GM12878 (cell line): ENCODE results near the gene CCDC112.

Experiments used
- BHLHE40 ChIP-seq, 2 experiments: fragments of 450-650 bp in 1 of 2; IDR thresholded peaks; 2 replicates each; pipeline ENCODE4 v1.6.1; 2011 to 2017; ENCODE audit warnings: low read depth in 2 of 2, borderline replicate concordance in 1 of 2, improper control_type of control experiment in 1 of 2, low read length in 1 of 2, mild to moderate bottlenecking in 1 of 2
- CREM ChIP-seq: IDR thresholded peaks from 2 replicates; pipeline ENCODE4 v1.6.1; 2014; ENCODE audit warnings: antibody characterized with exemption, low read depth
- ETV6 ChIP-seq, 2 experiments: fragments of 450-650 bp in 1 of 2; IDR thresholded peaks in 1 of 2; conservative IDR thresholded peaks in 1 of 2; 2 replicates each; pipeline ENCODE4 v1.6.1; 2014; ENCODE audit warnings: antibody characterized with exemption in 1 of 2, borderline replicate concordance in 1 of 2, low read depth in 1 of 2, mild to moderate bottlenecking in 1 of 2, moderate library complexity in 1 of 2
- EZH2 ChIP-seq: IDR thresholded peaks from 2 replicates; pipeline ENCODE4 v1.6.1; 2012; ENCODE audit warnings: low read depth, mild to moderate bottlenecking, control low read depth, inconsistent platforms, low read length, borderline replicate concordance; ENCODE audit not compliant: control insufficient read depth
- HDAC2 ChIP-seq: fragments of 200-600 bp; sonication (generic); IDR thresholded peaks from 2 replicates; pipeline ENCODE4 v1.6.1; 2017
- KDM1A ChIP-seq: fragments of 200-600 bp; sonication (generic); IDR thresholded peaks from 2 replicates; pipeline ENCODE4 v1.6.1; 2016; ENCODE audit warnings: borderline replicate concordance
- MYB ChIP-seq: fragments of 150-350 bp; IDR thresholded peaks from 2 replicates; pipeline ENCODE4 v1.6.1; 2014; ENCODE audit warnings: mild to moderate bottlenecking, low read depth, low read length, borderline replicate concordance
- POLR2A ChIP-seq: IDR thresholded peaks from 2 replicates; pipeline ENCODE4 v1.6.1; 2011; ENCODE audit warnings: low read depth, mild to moderate bottlenecking, low read length
- TARDBP ChIP-seq: IDR thresholded peaks from 2 replicates; pipeline ENCODE4 v1.6.1; 2016; ENCODE audit warnings: borderline replicate concordance
- ZBED1 ChIP-seq: IDR thresholded peaks from 2 replicates; pipeline ENCODE4 v1.6.1; 2016; ENCODE audit warnings: borderline replicate concordance
- TF ChIP-seq, protein P1 (sequence below): IDR thresholded peaks from 2 replicates; pipeline ENCODE4 v1.6.1; 2011; ENCODE audit warnings: low read depth, mild to moderate bottlenecking, low read length, moderate library complexity, borderline replicate concordance; ENCODE audit errors: extremely low read depth
- TF ChIP-seq, protein P2 (sequence below), 3 experiments: IDR thresholded peaks in 2 of 3; conservative IDR thresholded peaks in 1 of 3; 2 replicates each; pipeline ENCODE4 v1.5.1; 2011; ENCODE audit warnings: low read depth in 3 of 3, low read length in 3 of 3, mild to moderate bottlenecking in 3 of 3, control low read depth in 2 of 3, moderate library complexity in 2 of 3, inconsistent platforms in 1 of 3, mixed read lengths in 1 of 3; ENCODE audit not compliant: control insufficient read depth in 2 of 3, insufficient read depth in 1 of 3; ENCODE audit errors: extremely low read depth in 1 of 3
- TF ChIP-seq, protein P3 (sequence below): fragments of 450-650 bp; IDR thresholded peaks from 2 replicates; pipeline ENCODE4 v1.6.1; 2016; ENCODE audit warnings: mild to moderate bottlenecking, moderate library complexity, borderline replicate concordance
- TF ChIP-seq, protein P4 (sequence below): IDR thresholded peaks from 2 replicates; pipeline ENCODE4 v1.6.1; 2011; ENCODE audit warnings: borderline replicate concordance, low read depth, mild to moderate bottlenecking, moderate library complexity, low read length; ENCODE audit not compliant: insufficient read depth, poor library complexity, severe bottlenecking

DNA sequence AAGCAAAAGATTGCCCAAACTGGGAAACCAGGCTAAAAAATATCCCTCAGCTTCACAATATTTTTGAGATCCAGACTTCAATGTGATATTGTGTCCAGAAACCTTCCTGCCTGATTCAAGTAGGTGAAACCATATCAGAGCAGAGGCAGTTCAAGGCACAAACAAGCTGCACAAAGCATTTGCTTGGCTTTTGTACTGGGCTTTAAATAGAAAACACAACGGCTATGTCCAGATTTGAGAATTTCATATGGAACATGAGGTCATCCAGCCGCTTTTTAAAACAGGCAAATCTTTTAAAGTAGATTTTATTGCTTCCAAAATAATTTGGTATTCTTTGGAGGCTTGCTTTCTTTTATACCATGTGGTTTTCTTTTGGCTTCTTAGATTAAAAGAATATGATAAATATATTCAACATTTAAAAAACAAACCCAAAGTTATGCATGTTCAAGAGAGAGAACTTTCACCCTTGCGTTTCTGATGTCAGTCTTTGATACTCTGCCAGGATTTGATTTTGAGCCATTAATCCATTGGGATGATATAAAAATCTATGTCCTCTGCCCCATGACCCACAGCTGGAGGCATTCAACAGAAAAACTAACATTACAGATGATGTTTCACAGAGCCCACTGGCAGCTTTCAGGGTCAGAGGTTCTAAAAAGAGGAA is 29.0 kb upstream of the CCDC112 start:
- TF ChIP-seq, protein P1, sequence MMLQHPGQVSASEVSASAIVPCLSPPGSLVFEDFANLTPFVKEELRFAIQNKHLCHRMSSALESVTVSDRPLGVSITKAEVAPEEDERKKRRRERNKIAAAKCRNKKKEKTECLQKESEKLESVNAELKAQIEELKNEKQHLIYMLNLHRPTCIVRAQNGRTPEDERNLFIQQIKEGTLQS = no peak
- no peak for TF ChIP-seq POLR2A
- TF ChIP-seq, protein P2, sequence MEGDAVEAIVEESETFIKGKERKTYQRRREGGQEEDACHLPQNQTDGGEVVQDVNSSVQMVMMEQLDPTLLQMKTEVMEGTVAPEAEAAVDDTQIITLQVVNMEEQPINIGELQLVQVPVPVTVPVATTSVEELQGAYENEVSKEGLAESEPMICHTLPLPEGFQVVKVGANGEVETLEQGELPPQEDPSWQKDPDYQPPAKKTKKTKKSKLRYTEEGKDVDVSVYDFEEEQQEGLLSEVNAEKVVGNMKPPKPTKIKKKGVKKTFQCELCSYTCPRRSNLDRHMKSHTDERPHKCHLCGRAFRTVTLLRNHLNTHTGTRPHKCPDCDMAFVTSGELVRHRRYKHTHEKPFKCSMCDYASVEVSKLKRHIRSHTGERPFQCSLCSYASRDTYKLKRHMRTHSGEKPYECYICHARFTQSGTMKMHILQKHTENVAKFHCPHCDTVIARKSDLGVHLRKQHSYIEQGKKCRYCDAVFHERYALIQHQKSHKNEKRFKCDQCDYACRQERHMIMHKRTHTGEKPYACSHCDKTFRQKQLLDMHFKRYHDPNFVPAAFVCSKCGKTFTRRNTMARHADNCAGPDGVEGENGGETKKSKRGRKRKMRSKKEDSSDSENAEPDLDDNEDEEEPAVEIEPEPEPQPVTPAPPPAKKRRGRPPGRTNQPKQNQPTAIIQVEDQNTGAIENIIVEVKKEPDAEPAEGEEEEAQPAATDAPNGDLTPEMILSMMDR (IDR thresholded peaks at IDR 0.05 in 2 of 3, conservative IDR thresholded peaks at IDR 0.05 in 1 of 3; ENCODE audit: control insufficient read depth in 2 of 3, extremely low read depth in 1 of 3, insufficient read depth in 1 of 3, low read depth in 3 of 3, low read length in 3 of 3) = no peak
- TF ChIP-seq KDM1A = no peak
- no peak for TF ChIP-seq HDAC2
- no peak for TF ChIP-seq EZH2
- no peak for TF ChIP-seq MYB
- TF ChIP-seq CREM = no peak
- TF ChIP-seq, protein P3, sequence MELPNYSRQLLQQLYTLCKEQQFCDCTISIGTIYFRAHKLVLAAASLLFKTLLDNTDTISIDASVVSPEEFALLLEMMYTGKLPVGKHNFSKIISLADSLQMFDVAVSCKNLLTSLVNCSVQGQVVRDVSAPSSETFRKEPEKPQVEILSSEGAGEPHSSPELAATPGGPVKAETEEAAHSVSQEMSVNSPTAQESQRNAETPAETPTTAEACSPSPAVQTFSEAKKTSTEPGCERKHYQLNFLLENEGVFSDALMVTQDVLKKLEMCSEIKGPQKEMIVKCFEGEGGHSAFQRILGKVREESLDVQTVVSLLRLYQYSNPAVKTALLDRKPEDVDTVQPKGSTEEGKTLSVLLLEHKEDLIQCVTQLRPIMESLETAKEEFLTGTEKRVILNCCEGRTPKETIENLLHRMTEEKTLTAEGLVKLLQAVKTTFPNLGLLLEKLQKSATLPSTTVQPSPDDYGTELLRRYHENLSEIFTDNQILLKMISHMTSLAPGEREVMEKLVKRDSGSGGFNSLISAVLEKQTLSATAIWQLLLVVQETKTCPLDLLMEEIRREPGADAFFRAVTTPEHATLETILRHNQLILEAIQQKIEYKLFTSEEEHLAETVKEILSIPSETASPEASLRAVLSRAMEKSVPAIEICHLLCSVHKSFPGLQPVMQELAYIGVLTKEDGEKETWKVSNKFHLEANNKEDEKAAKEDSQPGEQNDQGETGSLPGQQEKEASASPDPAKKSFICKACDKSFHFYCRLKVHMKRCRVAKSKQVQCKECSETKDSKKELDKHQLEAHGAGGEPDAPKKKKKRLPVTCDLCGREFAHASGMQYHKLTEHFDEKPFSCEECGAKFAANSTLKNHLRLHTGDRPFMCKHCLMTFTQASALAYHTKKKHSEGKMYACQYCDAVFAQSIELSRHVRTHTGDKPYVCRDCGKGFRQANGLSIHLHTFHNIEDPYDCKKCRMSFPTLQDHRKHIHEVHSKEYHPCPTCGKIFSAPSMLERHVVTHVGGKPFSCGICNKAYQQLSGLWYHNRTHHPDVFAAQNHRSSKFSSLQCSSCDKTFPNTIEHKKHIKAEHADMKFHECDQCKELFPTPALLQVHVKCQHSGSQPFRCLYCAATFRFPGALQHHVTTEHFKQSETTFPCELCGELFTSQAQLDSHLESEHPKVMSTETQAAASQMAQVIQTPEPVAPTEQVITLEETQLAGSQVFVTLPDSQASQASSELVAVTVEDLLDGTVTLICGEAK = no peak
- no peak for TF ChIP-seq ZBED1
- TF ChIP-seq, protein P4, sequence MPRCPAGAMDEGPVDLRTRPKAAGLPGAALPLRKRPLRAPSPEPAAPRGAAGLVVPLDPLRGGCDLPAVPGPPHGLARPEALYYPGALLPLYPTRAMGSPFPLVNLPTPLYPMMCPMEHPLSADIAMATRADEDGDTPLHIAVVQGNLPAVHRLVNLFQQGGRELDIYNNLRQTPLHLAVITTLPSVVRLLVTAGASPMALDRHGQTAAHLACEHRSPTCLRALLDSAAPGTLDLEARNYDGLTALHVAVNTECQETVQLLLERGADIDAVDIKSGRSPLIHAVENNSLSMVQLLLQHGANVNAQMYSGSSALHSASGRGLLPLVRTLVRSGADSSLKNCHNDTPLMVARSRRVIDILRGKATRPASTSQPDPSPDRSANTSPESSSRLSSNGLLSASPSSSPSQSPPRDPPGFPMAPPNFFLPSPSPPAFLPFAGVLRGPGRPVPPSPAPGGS = no peak
- TF ChIP-seq BHLHE40 (IDR thresholded peaks at IDR 0.05; ENCODE audit: borderline replicate concordance in 1 of 2, low read depth in 2 of 2, low read length in 1 of 2) = no peak
- no peak for TF ChIP-seq TARDBP
- no peak for TF ChIP-seq ETV6 (conservative IDR thresholded peaks at IDR 0.05 in 1 of 2, IDR thresholded peaks at IDR 0.05 in 1 of 2; ENCODE audit: borderline replicate concordance in 1 of 2, low read depth in 1 of 2)
